ENCODE measurements around the gene PPP1R7. TPM values are rescaled to one million over a fixed set of nuclear protein-coding genes. Genes with fewer than 3 reads are reported as not detected.

The PPP1R7 gene
- total and polyA plus RNA-seq, 10 donors: 36.1 to 89.3 (median 48.8) TPM

- TF ChIP-seq, protein P1, sequence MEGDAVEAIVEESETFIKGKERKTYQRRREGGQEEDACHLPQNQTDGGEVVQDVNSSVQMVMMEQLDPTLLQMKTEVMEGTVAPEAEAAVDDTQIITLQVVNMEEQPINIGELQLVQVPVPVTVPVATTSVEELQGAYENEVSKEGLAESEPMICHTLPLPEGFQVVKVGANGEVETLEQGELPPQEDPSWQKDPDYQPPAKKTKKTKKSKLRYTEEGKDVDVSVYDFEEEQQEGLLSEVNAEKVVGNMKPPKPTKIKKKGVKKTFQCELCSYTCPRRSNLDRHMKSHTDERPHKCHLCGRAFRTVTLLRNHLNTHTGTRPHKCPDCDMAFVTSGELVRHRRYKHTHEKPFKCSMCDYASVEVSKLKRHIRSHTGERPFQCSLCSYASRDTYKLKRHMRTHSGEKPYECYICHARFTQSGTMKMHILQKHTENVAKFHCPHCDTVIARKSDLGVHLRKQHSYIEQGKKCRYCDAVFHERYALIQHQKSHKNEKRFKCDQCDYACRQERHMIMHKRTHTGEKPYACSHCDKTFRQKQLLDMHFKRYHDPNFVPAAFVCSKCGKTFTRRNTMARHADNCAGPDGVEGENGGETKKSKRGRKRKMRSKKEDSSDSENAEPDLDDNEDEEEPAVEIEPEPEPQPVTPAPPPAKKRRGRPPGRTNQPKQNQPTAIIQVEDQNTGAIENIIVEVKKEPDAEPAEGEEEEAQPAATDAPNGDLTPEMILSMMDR (IDR thresholded peaks at IDR 0.05 in 8 of 11, conservative IDR thresholded peaks at IDR 0.05 in 3 of 11): no peak
- TF ChIP-seq POLR2AphosphoS5 (IDR thresholded peaks at IDR 0.05) (no peak), POLR2A (IDR thresholded peaks at IDR 0.05) (no peak)
- Histone ChIP-seq H3K27me3 (replicated peaks in 1 of 7) (peaks cover 0 to 15% (median 0%) of the 10 kb centered on the region in 7 donors), H3K4me3 (peak overlapping the region in 4 of 8 donors; percentile 49 to 84 (median 62)), H3K9me3 (no peaks in the 10 kb centered on the region), H3K4me1 (peaks cover 3 to 38% (median 29%) of the 10 kb centered on the region in 6 donors), H3K27ac (no peak overlapping the region), H3K36me3 (no peaks in the 10 kb centered on the region)
- DNase-seq: no peak
- intact Hi-C loops (cut with DNase I; ENCODE audit: low total_unique reads): no loop called here
- WGBS, 5 donors: 49 to 61% (median 51%) methylated on average over 4 of the region's 4 CpGs
Observed at GRCh38 chr2:241219030-241219382, 68.7 kb downstream of the PPP1R7 start.

DNA sequence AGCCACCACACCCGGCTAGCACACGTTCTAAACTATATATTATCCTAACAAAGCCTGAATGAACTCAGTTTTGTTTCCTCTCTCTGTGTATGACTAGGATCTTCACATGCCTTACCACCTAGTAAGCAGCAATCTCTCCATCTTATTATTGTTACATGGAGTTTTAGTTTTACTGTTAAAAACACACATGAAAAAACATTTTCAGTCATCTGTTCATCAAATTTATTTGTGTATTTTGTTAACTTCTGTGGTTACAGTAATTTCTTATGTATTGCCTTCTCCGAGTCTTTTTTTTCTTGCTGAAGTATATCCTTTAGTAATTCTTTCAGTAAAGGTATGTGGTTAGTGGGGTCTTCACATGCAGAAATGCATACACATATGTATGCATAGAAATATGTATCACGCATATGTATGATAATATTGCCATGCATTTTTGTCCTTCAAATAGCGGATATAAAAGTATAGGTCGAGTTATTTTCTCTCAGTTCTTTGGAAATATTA lies 69.6 kb downstream of the PPP1R7 start:
- DNase-seq: no peak
- H3K9me3 ChIP-seq: no peaks in the 10 kb centered on the region
- no peak overlapping the region for H3K27ac ChIP-seq
- intact Hi-C loops (cut with DNase I; ENCODE audit: low total_unique reads): no loop called here
- WGBS, 5 donors: 84 to 96% (median 92%) methylated on average over 6 of the region's 6 CpGs
- peaks cover 0 to 15% (median 0%) of the 10 kb centered on the region in 7 donors for H3K27me3 ChIP-seq (replicated peaks in 1 of 7)
- TF ChIP-seq POLR2AphosphoS5 (IDR thresholded peaks at IDR 0.05) (no peak), POLR2A (IDR thresholded peaks at IDR 0.05) (no peak)
- TF ChIP-seq, protein P1 (IDR thresholded peaks at IDR 0.05 in 8 of 11, conservative IDR thresholded peaks at IDR 0.05 in 3 of 11): no peak
- H3K36me3 ChIP-seq: no peaks in the 10 kb centered on the region
- no peak overlapping the region for H3K4me3 ChIP-seq
- H3K4me1 ChIP-seq: peaks cover 3 to 46% (median 36%) of the 10 kb centered on the region in 6 donors

- 44 to 65% (median 49%) methylated on average over 19 to 23 of the region's 23 CpGs for WGBS, 5 donors
- Histone ChIP-seq H3K27me3 (replicated peaks in 1 of 7) (peaks cover 0 to 6% (median 0%) of the 10 kb centered on the region in 7 donors), H3K4me1 (peaks cover 3 to 36% (median 23%) of the 10 kb centered on the region in 6 donors), H3K9me3 (no peaks in the 10 kb centered on the region), H3K27ac (no peak overlapping the region), H3K4me3 (no peak overlapping the region), H3K36me3 (peaks cover 0 to 34% (median 22%) of the 10 kb centered on the region in 6 donors)
- intact Hi-C loops (cut with DNase I; ENCODE audit: low total_unique reads): no loop called here
- TF ChIP-seq POLR2AphosphoS5 (IDR thresholded peaks at IDR 0.05): no peak
- TF ChIP-seq, protein P1 (IDR thresholded peaks at IDR 0.05 in 8 of 11, conservative IDR thresholded peaks at IDR 0.05 in 3 of 11): no peak
- TF ChIP-seq POLR2A (IDR thresholded peaks at IDR 0.05): no peak
- peak; percentile 69 for DNase-seq
Observed at GRCh38 chr2:241223211-241224017, 73.1 kb downstream of the PPP1R7 start.
